Peyer's patch (tissue), 4 donors: ENCODE results near the gene SPECC1L.

Experiments
- POLR2A ChIP-seq, 2 donors: fragments of 450-650 bp; IDR thresholded peaks; one replicate each; pipeline ENCODE4 v1.5.1; 2017; ENCODE audit warnings: antibody characterized with exemption in 2 of 2, mild to moderate bottlenecking in 2 of 2, moderate library complexity in 2 of 2
- TF ChIP-seq, protein P1 (sequence below), 6 experiments: fragments of 450-650 bp in 4 of 6; fragments of 200-600 bp in 2 of 6; sonication (generic) in 1 of 6; IDR thresholded peaks; one replicate each; pipeline ENCODE4 v1.5.1; 2017 to 2019; ENCODE audit warnings: antibody characterized with exemption in 6 of 6, mild to moderate bottlenecking in 3 of 6, moderate library complexity in 1 of 6

GRCh38 chr22:24384131-24384530 is 113.5 kb downstream of the SPECC1L start:
- TF ChIP-seq, protein P1, sequence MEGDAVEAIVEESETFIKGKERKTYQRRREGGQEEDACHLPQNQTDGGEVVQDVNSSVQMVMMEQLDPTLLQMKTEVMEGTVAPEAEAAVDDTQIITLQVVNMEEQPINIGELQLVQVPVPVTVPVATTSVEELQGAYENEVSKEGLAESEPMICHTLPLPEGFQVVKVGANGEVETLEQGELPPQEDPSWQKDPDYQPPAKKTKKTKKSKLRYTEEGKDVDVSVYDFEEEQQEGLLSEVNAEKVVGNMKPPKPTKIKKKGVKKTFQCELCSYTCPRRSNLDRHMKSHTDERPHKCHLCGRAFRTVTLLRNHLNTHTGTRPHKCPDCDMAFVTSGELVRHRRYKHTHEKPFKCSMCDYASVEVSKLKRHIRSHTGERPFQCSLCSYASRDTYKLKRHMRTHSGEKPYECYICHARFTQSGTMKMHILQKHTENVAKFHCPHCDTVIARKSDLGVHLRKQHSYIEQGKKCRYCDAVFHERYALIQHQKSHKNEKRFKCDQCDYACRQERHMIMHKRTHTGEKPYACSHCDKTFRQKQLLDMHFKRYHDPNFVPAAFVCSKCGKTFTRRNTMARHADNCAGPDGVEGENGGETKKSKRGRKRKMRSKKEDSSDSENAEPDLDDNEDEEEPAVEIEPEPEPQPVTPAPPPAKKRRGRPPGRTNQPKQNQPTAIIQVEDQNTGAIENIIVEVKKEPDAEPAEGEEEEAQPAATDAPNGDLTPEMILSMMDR (IDR thresholded peaks at IDR 0.05) = no peak
- TF ChIP-seq POLR2A (IDR thresholded peaks at IDR 0.05) = no peak
